ENCODE data around the gene IGFL4.

Gene IGFL4

GRCh38 chr19:45994456-45994997 is 46.3 kb downstream of the IGFL4 start:
- peak; percentile 81 for DNase-seq (ENCODE audit: low read depth)

GRCh38 chr19:45990113-45990728 is 50.6 kb downstream of the IGFL4 start:
- DNase-seq (ENCODE audit: low read depth): no peak

Data from amniotic epithelial cell (primary cell).